ENCODE results near the gene UXT.

Gene UXT

DNA sequence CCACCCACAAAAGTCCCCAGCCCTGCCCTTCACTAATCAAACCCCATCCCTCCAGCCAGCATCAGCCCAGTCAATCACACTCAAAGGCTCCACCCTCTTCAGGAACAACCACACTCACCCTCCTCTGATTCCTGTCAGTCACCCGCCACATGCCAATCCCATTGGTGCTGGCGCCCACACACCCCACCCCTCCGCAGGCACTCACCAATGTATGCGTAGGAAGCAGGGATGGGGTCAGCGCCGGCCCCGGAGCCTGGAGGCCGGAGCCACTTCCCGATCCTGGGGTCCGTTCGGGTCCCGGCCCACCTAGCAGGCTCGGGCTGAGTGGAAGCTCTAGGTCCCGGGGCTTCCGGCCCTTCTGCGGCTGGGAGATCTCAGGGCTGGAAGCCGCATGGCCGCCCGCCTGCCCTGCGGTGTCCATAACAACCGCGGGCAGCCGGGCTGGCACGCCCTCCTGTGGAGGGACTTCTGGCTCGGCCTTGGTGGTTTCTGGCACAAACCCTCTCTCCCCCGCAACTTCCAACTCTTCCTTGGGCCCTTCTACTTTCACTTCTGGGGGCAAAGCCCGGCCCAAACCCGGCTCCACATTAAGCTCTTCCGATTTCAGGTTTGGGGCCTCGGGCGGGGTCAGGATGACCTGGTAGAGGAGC lies 21.3 kb downstream of the UXT start:
- Histone ChIP-seq H3K4ac (ENCODE audit: low read depth in 1 of 2, low read length in 2 of 2) (no peak overlapping the region), H4K8ac (ENCODE audit: low read length) (no peak overlapping the region), H3K4me1 (ENCODE audit: control insufficient read depth, insufficient read depth, low read depth, low read length) (no peaks in the 10 kb centered on the region), H3K27me3 (ENCODE audit: control insufficient read depth in 1 of 2, insufficient read depth in 1 of 2, low read length in 2 of 2) (peaks cover 0 to 6% of the 10 kb centered on the region in 2 experiments), H3K9ac (ENCODE audit: low read length) (no peak overlapping the region), H2BK5ac (ENCODE audit: low read depth, low read length, poor library complexity, severe bottlenecking) (no peak overlapping the region), H2AK5ac (ENCODE audit: low read length, severe bottlenecking) (no peak overlapping the region), H3K23ac (ENCODE audit: low read length in 2 of 2) (no peak overlapping the region), H3K27ac (ENCODE audit: low read length, poor library complexity, severe bottlenecking) (no peak overlapping the region), H3K9me3 (ENCODE audit: control insufficient read depth, low read length) (no peaks in the 10 kb centered on the region), H3K4me2 (ENCODE audit: low read length, poor library complexity, severe bottlenecking) (no peak overlapping the region), H4K91ac (ENCODE audit: low read length) (no peak overlapping the region), H3K79me1 (replicated peaks; ENCODE audit: low read length, poor library complexity, severe bottlenecking) (peaks cover 10% of the 10 kb centered on the region), H2BK15ac (ENCODE audit: low read depth, poor library complexity, severe bottlenecking) (no peak overlapping the region), H3K4me3 (ENCODE audit: insufficient read depth in 1 of 2, low read depth in 1 of 2, low read length in 2 of 2) (no peak overlapping the region), H3K14ac (ENCODE audit: low read length in 2 of 2) (no peak overlapping the region), H3K18ac (ENCODE audit: low read depth in 1 of 2, low read length in 2 of 2) (no peak overlapping the region), H2BK12ac (ENCODE audit: low read length in 2 of 2) (no peak overlapping the region), H2AFZ (ENCODE audit: low read depth, low read length) (no peak overlapping the region), H3K36me3 (ENCODE audit: control insufficient read depth in 1 of 2, insufficient read depth in 2 of 2, low read depth in 1 of 2, low read length in 2 of 2) (peaks cover 51 to 74% of the 10 kb centered on the region in 2 experiments), H2BK120ac (ENCODE audit: low read depth, low read length) (no peak overlapping the region)
- WGBS: 78% methylated on average over 24 of the region's 31 CpGs
- no peak for DNase-seq

DNA sequence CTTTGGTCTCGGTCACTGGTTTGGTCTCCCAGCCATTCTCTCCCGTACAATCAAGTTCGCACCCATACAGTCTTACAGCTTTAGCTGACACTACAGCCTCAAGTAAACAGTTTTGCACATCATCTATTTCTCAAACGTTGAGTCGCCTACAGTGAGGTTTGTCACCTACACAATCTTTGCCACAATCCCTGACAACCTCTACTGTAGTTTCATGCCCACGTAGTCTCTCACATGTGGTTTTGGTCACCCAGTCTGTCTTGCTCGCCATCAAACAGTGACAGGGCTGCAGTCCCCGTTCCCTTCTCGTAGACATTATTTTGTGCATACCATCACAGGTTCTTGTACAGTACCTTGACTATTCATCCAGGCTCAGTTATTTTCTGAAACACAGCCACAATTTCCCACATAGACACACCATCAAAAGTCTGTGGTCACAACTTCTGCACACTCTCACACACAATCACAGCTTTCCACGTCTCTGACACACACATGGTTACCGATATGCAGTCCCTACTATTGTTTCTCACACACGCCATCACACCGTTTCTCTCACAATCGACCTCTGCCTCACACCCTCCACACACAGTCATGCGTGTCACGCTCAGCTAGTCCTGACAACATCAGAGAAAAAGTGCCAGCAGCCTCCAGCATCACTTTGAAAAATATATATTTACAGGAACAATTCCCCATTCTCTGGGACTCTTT lies 24.0 kb downstream of the UXT start:
- Histone ChIP-seq H3K4me2 (ENCODE audit: low read length, poor library complexity, severe bottlenecking) (no peak overlapping the region), H2AFZ (ENCODE audit: low read depth, low read length) (no peak overlapping the region), H2BK120ac (ENCODE audit: low read depth, low read length) (no peak overlapping the region), H2BK12ac (ENCODE audit: low read length in 2 of 2) (no peak overlapping the region), H2AK5ac (ENCODE audit: low read length, severe bottlenecking) (no peak overlapping the region), H3K4me3 (ENCODE audit: insufficient read depth in 1 of 2, low read depth in 1 of 2, low read length in 2 of 2) (no peak overlapping the region), H3K27me3 (ENCODE audit: control insufficient read depth in 1 of 2, insufficient read depth in 1 of 2, low read length in 2 of 2) (peaks cover 0 to 6% of the 10 kb centered on the region in 2 experiments), H2BK5ac (ENCODE audit: low read depth, low read length, poor library complexity, severe bottlenecking) (no peak overlapping the region), H3K36me3 (ENCODE audit: control insufficient read depth in 1 of 2, insufficient read depth in 2 of 2, low read depth in 1 of 2, low read length in 2 of 2) (peaks cover 44 to 56% of the 10 kb centered on the region in 2 experiments), H4K8ac (ENCODE audit: low read length) (no peak overlapping the region), H2BK15ac (ENCODE audit: low read depth, poor library complexity, severe bottlenecking) (no peak overlapping the region), H3K23ac (ENCODE audit: low read length in 2 of 2) (no peak overlapping the region), H3K27ac (ENCODE audit: low read length, poor library complexity, severe bottlenecking) (no peak overlapping the region), H4K91ac (ENCODE audit: low read length) (no peak overlapping the region), H3K4ac (ENCODE audit: low read depth in 1 of 2, low read length in 2 of 2) (no peak overlapping the region), H3K4me1 (ENCODE audit: control insufficient read depth, insufficient read depth, low read depth, low read length) (peaks cover 2% of the 10 kb centered on the region), H3K9ac (ENCODE audit: low read length) (no peak overlapping the region), H3K79me1 (replicated peaks; ENCODE audit: low read length, poor library complexity, severe bottlenecking) (peaks cover 8% of the 10 kb centered on the region), H3K18ac (ENCODE audit: low read depth in 1 of 2, low read length in 2 of 2) (no peak overlapping the region), H3K9me3 (ENCODE audit: control insufficient read depth, low read length) (no peaks in the 10 kb centered on the region), H3K14ac (ENCODE audit: low read length in 2 of 2) (no peak overlapping the region)
- WGBS: 98% methylated on average over 16 of the region's 16 CpGs
- no peak for DNase-seq

DNA sequence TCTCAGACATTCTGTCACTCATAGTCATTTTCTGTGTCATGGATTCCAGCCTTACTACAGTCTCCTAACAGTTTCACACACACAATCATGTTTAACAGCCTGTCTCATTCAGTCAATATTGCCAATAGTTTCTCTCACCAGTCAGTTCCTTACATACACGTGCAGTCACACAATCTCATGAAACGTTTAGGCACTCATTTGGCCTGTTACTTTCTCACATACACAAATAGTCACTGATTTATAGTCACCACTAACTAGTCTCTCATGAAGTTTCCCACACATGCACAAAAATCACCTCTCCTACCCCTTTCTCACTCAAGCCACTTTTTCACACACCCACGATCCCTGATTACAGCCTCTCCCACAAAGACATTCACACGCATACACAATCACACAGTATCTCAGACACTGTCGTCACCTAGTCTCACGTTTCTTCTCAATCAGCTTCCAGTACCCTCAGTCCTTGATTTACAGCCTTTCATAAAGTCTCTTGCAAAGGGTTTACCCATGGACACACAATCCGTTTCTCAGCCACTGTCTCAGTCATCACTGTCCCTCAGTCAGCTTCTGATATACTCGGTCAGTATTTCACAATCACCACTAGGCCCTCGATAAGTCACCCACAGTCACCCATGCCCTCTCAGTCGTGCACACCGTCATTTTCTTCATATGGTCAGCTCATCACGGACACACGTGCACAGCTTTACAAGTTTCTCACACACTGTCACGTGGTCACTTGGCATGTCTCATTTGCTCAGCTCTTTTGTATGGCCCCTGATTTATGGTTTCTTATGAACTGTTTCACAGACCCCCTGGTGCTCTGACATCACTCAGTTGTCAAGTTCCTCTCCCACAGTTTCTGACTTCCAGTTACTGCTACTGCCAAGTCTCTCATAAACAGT lies 25.0 kb downstream of the UXT start:
- Histone ChIP-seq H3K14ac (ENCODE audit: low read length in 2 of 2) (no peak overlapping the region), H3K27me3 (ENCODE audit: control insufficient read depth in 1 of 2, insufficient read depth in 1 of 2, low read length in 2 of 2) (peaks cover 0 to 8% of the 10 kb centered on the region in 2 experiments), H3K4me2 (ENCODE audit: low read length, poor library complexity, severe bottlenecking) (no peak overlapping the region), H3K4me1 (ENCODE audit: control insufficient read depth, insufficient read depth, low read depth, low read length) (peaks cover 3% of the 10 kb centered on the region), H3K23ac (ENCODE audit: low read length in 2 of 2) (no peak overlapping the region), H2AFZ (ENCODE audit: low read depth, low read length) (no peak overlapping the region), H2BK15ac (ENCODE audit: low read depth, poor library complexity, severe bottlenecking) (no peak overlapping the region), H3K9me3 (ENCODE audit: control insufficient read depth, low read length) (no peaks in the 10 kb centered on the region), H3K36me3 (ENCODE audit: control insufficient read depth in 1 of 2, insufficient read depth in 2 of 2, low read depth in 1 of 2, low read length in 2 of 2) (peaks cover 39 to 46% of the 10 kb centered on the region in 2 experiments), H3K79me1 (replicated peaks; ENCODE audit: low read length, poor library complexity, severe bottlenecking) (peaks cover 3% of the 10 kb centered on the region), H3K4ac (ENCODE audit: low read depth in 1 of 2, low read length in 2 of 2) (no peak overlapping the region), H3K27ac (ENCODE audit: low read length, poor library complexity, severe bottlenecking) (no peak overlapping the region), H3K4me3 (ENCODE audit: insufficient read depth in 1 of 2, low read depth in 1 of 2, low read length in 2 of 2) (no peak overlapping the region), H3K9ac (ENCODE audit: low read length) (no peak overlapping the region), H2BK5ac (ENCODE audit: low read depth, low read length, poor library complexity, severe bottlenecking) (no peak overlapping the region), H4K8ac (ENCODE audit: low read length) (no peak overlapping the region), H2BK120ac (ENCODE audit: low read depth, low read length) (no peak overlapping the region), H4K91ac (ENCODE audit: low read length) (no peak overlapping the region), H2BK12ac (ENCODE audit: low read length in 2 of 2) (no peak overlapping the region), H3K18ac (ENCODE audit: low read depth in 1 of 2, low read length in 2 of 2) (no peak overlapping the region), H2AK5ac (ENCODE audit: low read length, severe bottlenecking) (no peak overlapping the region)
- DNase-seq: no peak
- WGBS: 82% methylated on average over 14 of the region's 14 CpGs

DNA sequence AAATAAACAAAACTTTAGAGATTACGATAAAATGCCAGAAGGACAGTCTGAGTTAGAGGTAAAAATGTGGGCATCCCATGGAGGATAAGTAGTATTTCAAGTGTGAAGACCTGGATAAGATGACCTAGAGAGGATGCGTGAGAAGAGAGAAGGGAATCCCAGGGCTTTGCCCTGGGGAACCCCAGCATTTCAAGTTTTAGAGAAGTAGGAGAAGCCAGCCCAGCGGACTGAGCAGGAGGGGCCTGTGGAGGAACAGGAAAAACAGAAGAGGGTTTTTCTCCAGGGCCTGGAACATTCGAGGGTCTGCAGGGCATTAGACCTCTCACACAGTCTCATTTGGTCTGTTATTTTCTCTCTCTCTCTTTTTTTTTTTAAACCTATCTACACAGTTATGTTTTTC lies 26.3 kb downstream of the UXT start:
- 98% methylated on average over 3 of the region's 4 CpGs for WGBS
- no peak overlapping the region for H4K91ac ChIP-seq (ENCODE audit: low read length)

More for the DNA sequence above, 26.3 kb downstream of the UXT start:
- peaks cover 26 to 36% of the 10 kb centered on the region in 2 experiments for H3K36me3 ChIP-seq (ENCODE audit: control insufficient read depth in 1 of 2, insufficient read depth in 2 of 2, low read depth in 1 of 2, low read length in 2 of 2)
- H3K9me3 ChIP-seq (ENCODE audit: control insufficient read depth, low read length): no peaks in the 10 kb centered on the region
- peaks cover 3% of the 10 kb centered on the region for H3K4me1 ChIP-seq (ENCODE audit: control insufficient read depth, insufficient read depth, low read depth, low read length)
- H2AK5ac ChIP-seq (ENCODE audit: low read length, severe bottlenecking): no peak overlapping the region
- no peak overlapping the region for H2BK120ac ChIP-seq (ENCODE audit: low read depth, low read length)
- H2BK12ac ChIP-seq (ENCODE audit: low read length in 2 of 2): no peak overlapping the region
- H3K4me2 ChIP-seq (ENCODE audit: low read length, poor library complexity, severe bottlenecking): no peak overlapping the region
- H3K27ac ChIP-seq (ENCODE audit: low read length, poor library complexity, severe bottlenecking): no peak overlapping the region
- H3K27me3 ChIP-seq (ENCODE audit: control insufficient read depth in 1 of 2, insufficient read depth in 1 of 2, low read length in 2 of 2): peaks cover 0 to 9% of the 10 kb centered on the region in 2 experiments
- DNase-seq: no peak
- H2BK15ac ChIP-seq (ENCODE audit: low read depth, poor library complexity, severe bottlenecking): no peak overlapping the region
- no peak overlapping the region for H3K4ac ChIP-seq (ENCODE audit: low read depth in 1 of 2, low read length in 2 of 2)
- H2BK5ac ChIP-seq (ENCODE audit: low read depth, low read length, poor library complexity, severe bottlenecking): no peak overlapping the region
- H3K18ac ChIP-seq (ENCODE audit: low read depth in 1 of 2, low read length in 2 of 2): no peak overlapping the region
- H2AFZ ChIP-seq (ENCODE audit: low read depth, low read length): no peak overlapping the region
- H3K14ac ChIP-seq (ENCODE audit: low read length in 2 of 2): no peak overlapping the region
- H3K23ac ChIP-seq (ENCODE audit: low read length in 2 of 2): no peak overlapping the region
- no peak overlapping the region for H3K4me3 ChIP-seq (ENCODE audit: insufficient read depth in 1 of 2, low read depth in 1 of 2, low read length in 2 of 2)
- peaks cover 3% of the 10 kb centered on the region for H3K79me1 ChIP-seq (replicated peaks; ENCODE audit: low read length, poor library complexity, severe bottlenecking)
- no peak overlapping the region for H4K8ac ChIP-seq (ENCODE audit: low read length)
- no peak overlapping the region for H3K9ac ChIP-seq (ENCODE audit: low read length)

Data from mesenchymal stem cell (in vitro differentiated cells and primary cell).